HG03280 (cell line): ENCODE measurements around the gene ST8SIA6.

Experiments
- ATAC-seq: cut with Tn5 transposase; IDR thresholded peaks from one replicate; pipeline ENCODE4 v1.9.1; 2021; ENCODE audit warnings: mild to moderate bottlenecking, moderate library complexity; ENCODE audit not compliant: unreplicated experiment

ST8SIA6 gene

DNA sequence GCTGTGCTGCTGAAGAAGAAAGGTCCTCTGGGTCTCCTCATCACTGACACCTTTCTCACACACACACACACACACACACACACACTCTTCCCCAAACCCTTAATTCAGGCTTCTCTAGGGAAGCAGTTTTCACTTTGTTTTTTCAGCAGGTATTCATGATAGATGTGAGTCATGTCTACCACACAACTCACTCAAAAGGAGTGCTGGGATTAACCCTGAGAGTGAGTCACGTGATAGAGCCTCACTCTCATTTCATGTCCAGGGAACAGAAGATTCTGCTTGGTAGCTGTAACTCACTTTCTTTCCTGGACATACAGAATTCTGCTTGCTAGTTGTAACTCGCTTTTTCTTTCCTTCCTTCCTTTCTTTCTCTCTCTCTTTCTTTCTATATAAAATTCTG lies 181.0 kb downstream of the ST8SIA6 start:
- ATAC-seq: no peak

DNA sequence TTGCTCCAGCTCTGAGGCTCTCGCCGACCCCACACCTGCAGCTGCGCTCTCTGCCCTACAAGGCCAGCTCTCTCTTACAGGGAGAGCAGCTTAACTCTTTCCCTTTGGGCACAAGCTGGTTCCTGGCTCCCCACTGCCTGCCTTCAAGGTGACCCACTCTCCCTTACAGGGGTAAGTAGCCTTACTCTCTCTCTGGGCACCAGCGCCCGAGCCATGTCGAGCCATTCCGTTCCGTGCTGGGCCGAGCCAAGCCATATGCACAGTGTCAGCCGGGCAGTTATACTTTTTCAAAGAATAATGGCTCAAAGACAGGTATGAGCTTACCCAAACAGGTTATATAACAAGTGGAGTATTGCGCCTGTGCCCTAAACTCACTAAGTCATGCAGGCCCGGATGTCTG lies 181.7 kb downstream of the ST8SIA6 start:
- ATAC-seq: no peak
